HepG2 (cell line): ENCODE data around the gene RALY. TPM values are rescaled to one million over a fixed set of nuclear protein-coding genes. Genes with fewer than 3 reads are reported as not detected.

Experiments
- ATAC-seq: fragments of 200-7000 bp; cut with Tn5 transposase; 3 replicates; pipeline ENCODE4 v1.9.1; 2020; ENCODE audit warnings: mild to moderate bottlenecking, moderate library complexity
- BruUV-seq: library from RNA; stranded (reverse); fragments of 400-500 nt; replicated peaks from 2 replicates; lab custom pipeline; 2021; lab: Mats Ljungman, UMichigan
- CTCF ChIA-PET: fragments of 300-600 bp; formaldehyde crosslinking; extraction: SDS; loops from one replicate; lab custom pipeline; 2021; ENCODE audit warnings: low total read pairs, inconsistent platforms, low intra/inter-chr PET ratio; lab: Yijun Ruan, JAX
- POLR2A ChIA-PET: fragments of 350-600 bp; sonication (Branson Sonifier 250); formaldehyde crosslinking; loops from one replicate; lab custom pipeline; 2020; ENCODE audit warnings: antibody characterized with exemption, inconsistent platforms; lab: Yijun Ruan, JAX
- DNase-seq: peaks from one replicate; pipeline ENCODE4 v3.0.0-alpha.2; 2015; ENCODE audit warnings: low spot score
- FAIRE-seq: peaks from 3 replicates; lab custom pipeline; 2011; peaks lifted over from hg19 to GRCh38; lab: Jason Lieb, UNC
- H2AFZ ChIP-seq: one replicate; pipeline ENCODE4 v1.6.1; 2011; ENCODE audit warnings: low read length, inconsistent platforms
- H3K27ac ChIP-seq: fragments of 300-600 bp; 3 replicates; pipeline ENCODE4 v1.8.0; 2011; ENCODE audit warnings: mixed run types, mild to moderate bottlenecking, mixed read lengths, low read length, inconsistent platforms; ENCODE audit not compliant: insufficient read depth; ENCODE audit errors: extremely low read length
- H3K27me3 ChIP-seq, 2 experiments: fragments of 200-600 bp in 1 of 2; 2 replicates in 1 of 2; 3 replicates in 1 of 2; pipeline versions ENCODE4 v1.6.0 to v1.8.0; 2011; ENCODE audit warnings: low read length in 2 of 2, mild to moderate bottlenecking in 2 of 2, moderate library complexity in 2 of 2, inconsistent platforms in 1 of 2; ENCODE audit not compliant: insufficient read depth in 2 of 2, control insufficient read depth in 1 of 2
- H3K36me3 ChIP-seq, 2 experiments: fragments of 200-600 bp in 1 of 2; replicated peaks in 1 of 2; 2 replicates in 1 of 2; 3 replicates in 1 of 2; pipeline versions ENCODE4 v1.5.1 to v1.8.0; 2011; ENCODE audit warnings: low read length in 2 of 2, inconsistent platforms in 1 of 2; ENCODE audit not compliant: insufficient read depth in 2 of 2, control insufficient read depth in 1 of 2
- H3K4me1 ChIP-seq: 2 replicates; pipeline ENCODE4 v1.5.1; 2012; ENCODE audit warnings: low read length, inconsistent platforms; ENCODE audit not compliant: insufficient read depth
- H3K4me2 ChIP-seq: 2 replicates; pipeline ENCODE4 v1.6.0; 2011; ENCODE audit warnings: low read depth, low read length, inconsistent platforms
- H3K4me3 ChIP-seq, 3 experiments: fragments of 200-600 bp in 1 of 3; sonication (generic), shearing (Covaris generic) in 1 of 3; replicated peaks in 1 of 3; 2 replicates each; pipeline ENCODE4 v1.5.1; 2011 to 2016; ENCODE audit warnings: low read length in 3 of 3, inconsistent platforms in 2 of 3, low read depth in 2 of 3, mild to moderate bottlenecking in 2 of 3, control low read depth in 1 of 3, mixed read lengths in 1 of 3; ENCODE audit not compliant: insufficient read depth in 1 of 3
- H3K79me2 ChIP-seq: one replicate; pipeline ENCODE4 v1.6.1; 2011; ENCODE audit warnings: low read length, inconsistent platforms; ENCODE audit not compliant: insufficient read depth
- H3K9ac ChIP-seq: 2 replicates; pipeline ENCODE4 v1.6.0; 2011; ENCODE audit warnings: mild to moderate bottlenecking, low read depth, low read length, inconsistent platforms; ENCODE audit not compliant: insufficient read depth
- H3K9me3 ChIP-seq: 2 replicates; pipeline ENCODE4 v1.5.1; 2012; ENCODE audit warnings: mild to moderate bottlenecking, low read length
- H4K20me1 ChIP-seq: 2 replicates; pipeline ENCODE4 v1.6.0; 2011; ENCODE audit warnings: inconsistent platforms, mild to moderate bottlenecking, low read length, moderate library complexity; ENCODE audit not compliant: insufficient read depth
- EEA1 ChIP-seq: sonication (generic); formaldehyde crosslinking; IDR thresholded peaks from 2 replicates; pipeline ENCODE4 v1.5.1; 2020; ENCODE audit warnings: mild to moderate bottlenecking, missing genetic modification reagents, borderline replicate concordance
- ELF3 ChIP-seq: IDR thresholded peaks from 2 replicates; pipeline ENCODE4 v1.6.1; 2016; ENCODE audit warnings: missing genetic modification reagents, missing compliant biosample characterization
- FOXP1 ChIP-seq, 2 experiments: fragments of 450-650 bp in 1 of 2; IDR thresholded peaks; 2 replicates each; pipeline ENCODE4 v1.6.1; 2017 to 2018; ENCODE audit warnings: antibody characterized with exemption in 1 of 2
- HIVEP1 ChIP-seq: sonication (generic); formaldehyde crosslinking; IDR thresholded peaks from 2 replicates; pipeline ENCODE4 v1.4.0; 2020; ENCODE audit warnings: mild to moderate bottlenecking, missing genetic modification reagents
- PRDM15 ChIP-seq: sonication (generic); formaldehyde crosslinking; IDR thresholded peaks from 2 replicates; pipeline ENCODE4 v1.4.0; 2020; ENCODE audit warnings: missing genetic modification reagents
- RXRA ChIP-seq: sonication (generic); formaldehyde crosslinking; IDR thresholded peaks from 2 replicates; pipeline ENCODE4 v1.5.1; 2020; ENCODE audit warnings: missing genetic modification reagents
- SIX1 ChIP-seq: sonication (generic); formaldehyde crosslinking; IDR thresholded peaks from 2 replicates; pipeline ENCODE4 v1.4.0; 2020; ENCODE audit warnings: missing genetic modification reagents, borderline replicate concordance
- TAF15 ChIP-seq: fragments of 200-400 bp; formaldehyde crosslinking; IDR thresholded peaks from one replicate; pipeline ENCODE4 v1.6.1; 2018; ENCODE audit warnings: mild to moderate bottlenecking, low read depth, low read length; ENCODE audit not compliant: poor library complexity, severe bottlenecking
- TERF1 ChIP-seq: sonication (generic); formaldehyde crosslinking; IDR thresholded peaks from 2 replicates; pipeline ENCODE4 v1.8.0; 2022; ENCODE audit warnings: mild to moderate bottlenecking, missing genetic modification reagents, moderate library complexity
- ZNF230 ChIP-seq: sonication (generic); formaldehyde crosslinking; IDR thresholded peaks from 2 replicates; pipeline ENCODE4 v1.4.0; 2020; ENCODE audit warnings: mild to moderate bottlenecking, missing genetic modification reagents
- ZNF276 ChIP-seq: sonication (generic); formaldehyde crosslinking; IDR thresholded peaks from 2 replicates; pipeline ENCODE4 v1.4.0; 2020; ENCODE audit warnings: mild to moderate bottlenecking, low read depth, missing genetic modification reagents
- ZNF724P ChIP-seq: sonication (generic); formaldehyde crosslinking; IDR thresholded peaks from 2 replicates; pipeline ENCODE4 v1.8.0; 2022; ENCODE audit warnings: missing genetic modification reagents, borderline replicate concordance
- WGBS: methylation state at CpG from one replicate; pipeline ENCODE4 v1.1.6; 2017; ENCODE audit warnings: low lambda C conversion rate; 5-methylcytosine and 5-hydroxymethylcytosine counted together
- in situ Hi-C: cut with HindIII; loops from 2 replicates; pipeline ENCODE4 v1.10.0; 2017; ENCODE audit warnings: low pct_unique_long_range_greater_than_20kb; ENCODE audit not compliant: extremely low pct_ligation_motif_present
- intact Hi-C: fragments of 100-400 bp; cut with micrococcal nuclease; formaldehyde crosslinking; loops from one replicate; pipeline ENCODE4 v1.10.0; 2022; ENCODE audit not compliant: unreplicated experiment
- polyA plus RNA-seq, 8 experiments: library from polyadenylated mRNA; depleted of rRNA in 3 of 8; stranded (reverse) in 7 of 8; unstranded in 1 of 8; fragments of >200 nt; fragmentation: Illumina TruSeq in 4 of 8; extraction: Trizol in 4 of 8; gene quantifications; 2 replicates each; pipeline versions ENCODE4 v1.2.1 to v1.2.3, GENCODE V29; 2011 to 2016; ENCODE audit warnings: low read depth in 4 of 8, missing spikeins in 1 of 8, mixed read lengths in 1 of 8; ENCODE audit not compliant: insufficient read depth in 1 of 8
- total RNA-seq, 5 experiments: library from RNA; depleted of rRNA; stranded (reverse); fragments of >200 nt; fragmentation: Illumina TruSeq; extraction: Trizol; gene quantifications; 2 replicates each; pipeline ENCODE4 v1.2.3, GENCODE V29; 2016; ENCODE audit warnings: low read depth in 1 of 5

The RALY gene
- total and polyA plus RNA-seq, 2 of the 13 experiments (the other 11 are each of a cell fraction or from before 2014, with no cell fraction given), result 178 to 186 TPM

- TF ChIP-seq HIVEP1 (CRISPR knock-in tag) (no peak), ZNF230 (CRISPR knock-in tag) (no peak), FOXP1 (IDR thresholded peaks at IDR 0.05) (no peak), FOXP1 (CRISPR knock-in tag; IDR thresholded peaks at IDR 0.05) (0 out of 2 replicates have a peak, but pooled peaks have one; percentile 3), TERF1 (no peak)
These were observed 117.3 kb downstream of the RALY start (continued) for GRCh38 chr20:34110745-34111641.

- ATAC-seq (peak; percentile 91), FAIRE-seq (peak; percentile 83), DNase-seq (peak; percentile 99)
- Histone ChIP-seq H3K4me3 (peak within 1 kb of the TSS; percentile 93 to 100 (median 96)), H3K27me3 (peaks cover 0 to 4% of the 10 kb centered on the region in 2 experiments; a peak in 1 of 5 replicates), H2AFZ (peak within 1 kb of the TSS; percentile 79), H3K9ac (peak within 1 kb of the TSS; percentile 100), H3K79me2 (peaks cover 50% of the 10 kb centered on the region), H3K36me3 (peaks cover 5 to 26% of the 10 kb centered on the region in 2 experiments), H3K4me2 (peak within 1 kb of the TSS; percentile 100), H4K20me1 (peaks cover 46% of the 10 kb centered on the region), H3K27ac (peak within 1 kb of the TSS; percentile 92), H3K9me3 (no peaks in the 10 kb centered on the region), H3K4me1 (peaks cover 63% of the 10 kb centered on the region)
- intact Hi-C loops (loop anchor here (5.0 kb wide), 1 partner anchor 300 kb away; the partner anchor contains the start of gene CHMP4B), in situ Hi-C loops (no loop called here)
- CTCF ChIA-PET, result no interaction called here
- POLR2A ChIA-PET, result interaction anchor here (0.6 to 3.2 kb wide), 57 partner anchors 10 to 1745 kb away, joined by 3 to 56 read pairs (median 3); partner anchors contain the start of genes CBFA2T2, CDK5RAP1, CHMP4B and MAPRE1
- BruUV-seq, result TSS peak; percentile 54
- WGBS, result 2% methylated on average over 34 of the region's 81 CpGs
- peak; percentile 73 for TF ChIP-seq PRDM15 (CRISPR knock-in tag)
- peak; percentile 89 for TF ChIP-seq TAF15
- TF ChIP-seq ZNF276 (CRISPR knock-in tag), result peak; percentile 92
- peak; percentile 89 for TF ChIP-seq RXRA (CRISPR knock-in tag)
- TF ChIP-seq ELF3 (CRISPR knock-in tag), result peak; percentile 91
- peak; percentile 99 for TF ChIP-seq ZNF724P (CRISPR knock-in tag)
- peak; percentile 99 for TF ChIP-seq EEA1 (CRISPR knock-in tag)
- TF ChIP-seq SIX1 (CRISPR knock-in tag), result peak; percentile 25; the same call in 1 of the 2 replicates
These were observed 118.2 kb downstream of the RALY start, which contains the start of gene EIF2S2 for GRCh38 chr20:34111702-34112599. TSS of gene EIF2S2 (minus strand) at chr20:34112243. CDS start at chr20:34112110, 133 bp downstream.
